ENCODE data around the gene AVPR2.
A peak's percentile ranks its signal among the peaks of the same experiment; 100 is the strongest.

GRCh38 chrX:153861151-153861550, 43.3 kb upstream of the AVPR2 start:
- TF ChIP-seq SIN3A (IDR thresholded peaks at IDR 0.05; ENCODE audit: borderline replicate concordance, insufficient read depth, low read depth, low read length) = no peak
- no peak for TF ChIP-seq CTCF (IDR thresholded peaks at IDR 0.05)
- TF ChIP-seq POLR2AphosphoS5 (IDR thresholded peaks at IDR 0.05; ENCODE audit: low read depth, low read length) = peak; percentile 33
- TF ChIP-seq TCF7L2 (IDR thresholded peaks at IDR 0.05; ENCODE audit: low read depth, low read length) = no peak
